ENCODE measurements around the gene ACTG2. TPM values are rescaled to one million over a fixed set of nuclear protein-coding genes. Genes with fewer than 3 reads are reported as not detected.

Gene ACTG2
- total RNA-seq, 1 experiment from 2014 or later, result 1.5 TPM

GRCh38 chr2:73925853-73926492 is 33.2 kb downstream of the ACTG2 start:
- H3K27ac Mint-ChIP-seq, result peak overlapping the region; percentile 38 to 68 (median 49); a peak in 2 of 7 replicates
- H3K23ac ChIP-seq (ENCODE audit: insufficient read length, low read depth, low read length), result no peak overlapping the region
- H3K4ac ChIP-seq (ENCODE audit: low read depth, low read length), result no peak overlapping the region
- TF ChIP-seq CTCF (conservative IDR thresholded peaks at IDR 0.05), result no peak
- no peak overlapping the region for H2BK5ac ChIP-seq (ENCODE audit: insufficient read length, low read length)
- no peak overlapping the region for H4K5ac ChIP-seq (ENCODE audit: insufficient read length, low read depth, low read length)
- H3K27me3 ChIP-seq (ENCODE audit: insufficient read depth, low read length), result no peaks in the 10 kb centered on the region
- no peak overlapping the region for H4K8ac ChIP-seq (replicated peaks; ENCODE audit: insufficient read length, low read depth, low read length)
- no peak overlapping the region for H2BK120ac ChIP-seq (ENCODE audit: low read depth, low read length, poor library complexity, severe bottlenecking)
- H4K20me1 ChIP-seq (ENCODE audit: control insufficient read depth, insufficient read depth, insufficient read length), result no peaks in the 10 kb centered on the region
- no peak overlapping the region for H2AFZ ChIP-seq (ENCODE audit: low read length)
- DNase-seq, result peak; percentile 36
- no CpG with 5 or more reads among the region's 13 CpGs for WGBS (ENCODE audit: extremely low coverage, insufficient read length, low lambda C conversion rate)
- H3K23me2 ChIP-seq (ENCODE audit: insufficient read length, low read depth, low read length, poor library complexity, severe bottlenecking), result peaks cover 5% of the 10 kb centered on the region
- no peaks in the 10 kb centered on the region for H3K9me3 ChIP-seq (ENCODE audit: control insufficient read depth, low read depth, low read length)
- H3K27ac ChIP-seq (ENCODE audit: insufficient read length, low read depth, low read length), result no peak overlapping the region
- peak overlapping the region; percentile 51 for H3K18ac ChIP-seq (ENCODE audit: insufficient read length, low read depth, low read length)
- no peaks in the 10 kb centered on the region for H3K4me1 ChIP-seq (ENCODE audit: insufficient read depth, low read length)
- no peak overlapping the region for H2AK5ac ChIP-seq (ENCODE audit: insufficient read length, low read length)
- no peaks in the 10 kb centered on the region for H3K9me3 Mint-ChIP-seq
- H3K4me1 Mint-ChIP-seq, result peaks cover 28 to 30% of the 10 kb centered on the region in 2 experiments
- no peak overlapping the region for H2BK15ac ChIP-seq (ENCODE audit: low read depth, low read length)
- no peak overlapping the region for H2BK12ac ChIP-seq (ENCODE audit: insufficient read length, low read depth, low read length)
- no peak overlapping the region for H3K14ac ChIP-seq (ENCODE audit: insufficient read depth, low read length)
- no peak overlapping the region for H3K9ac ChIP-seq (ENCODE audit: extremely low read depth, insufficient read length, low read length)
- peaks cover 0 to 8% (median 2%) of the 10 kb centered on the region in 3 experiments; a peak in 4 of 7 replicates for H3K36me3 Mint-ChIP-seq (ENCODE audit: insufficient read depth in 1 of 3, low read depth in 3 of 3)
- H3K4me2 ChIP-seq (ENCODE audit: insufficient read depth, insufficient read length, low read length), result no peak overlapping the region
- no peak overlapping the region for H4K91ac ChIP-seq (ENCODE audit: insufficient read length, low read depth, low read length)
- peak overlapping the region; percentile 71 to 93 for H3K4me3 Mint-ChIP-seq
- H3K56ac ChIP-seq (ENCODE audit: insufficient read length, low read depth, low read length), result no peak overlapping the region
- H3K27me3 Mint-ChIP-seq (ENCODE audit: low read depth), result peaks cover 8% of the 10 kb centered on the region
- H3T11ph ChIP-seq (ENCODE audit: low read length), result no peak overlapping the region
- peaks cover 26% of the 10 kb centered on the region; the same call in 1 of the 2 replicates for H3K79me2 ChIP-seq (ENCODE audit: insufficient read depth, low read length)
- H3K79me1 ChIP-seq (ENCODE audit: insufficient read depth, low read depth, low read length, poor library complexity, severe bottlenecking), result peaks cover 15% of the 10 kb centered on the region
- no peak overlapping the region for H2BK20ac ChIP-seq (ENCODE audit: low read depth, low read length, poor library complexity, severe bottlenecking)

Data from H9 (cell line).